Pancreas (tissue), 10 donors: Measurements from ENCODE around the gene PDE6B. TPM values are rescaled to one million over a fixed set of nuclear protein-coding genes. Genes with fewer than 3 reads are reported as not detected.

Experiments used
- ATAC-seq, 4 donors: fragments of 200-7000 bp; cut with Tn5 transposase; one replicate each; pipeline versions ENCODE4 v1.8.0 to v1.9.1; 2020; ENCODE audit warnings: mild to moderate bottlenecking in 4 of 4, moderate library complexity in 4 of 4
- DNase-seq, 6 donors: peaks; one replicate each; pipeline ENCODE4 v3.0.0-alpha.2; 2020
- FAIRE-seq: peaks from 2 replicates; lab custom pipeline; 2012; peaks lifted over from hg19 to GRCh38; lab: Jason Lieb, UNC
- H3K27ac ChIP-seq, 4 donors: fragments of 200-600 bp; sonication (generic); 1 replicate in 3 of 4; 2 replicates in 1 of 4; pipeline versions ENCODE4 v1.5.0 to v1.8.0; 2020
- H3K27me3 ChIP-seq, 4 donors: fragments of 200-600 bp; one replicate each; pipeline ENCODE4 v1.8.0; 2021
- H3K36me3 ChIP-seq, 3 donors: fragments of 200-600 bp; sonication (generic) in 1 of 3; one replicate each; pipeline versions ENCODE4 v1.5.0 to v1.8.0; 2020 to 2021
- H3K4me1 ChIP-seq, 3 donors: fragments of 200-600 bp; one replicate each; pipeline ENCODE4 v1.8.0; 2021
- H3K4me3 ChIP-seq, 4 donors: fragments of 200-600 bp; sonication (generic) in 2 of 4; one replicate each; pipeline versions ENCODE4 v1.5.0 to v1.8.0; 2020 to 2021
- H3K9me3 ChIP-seq, 4 donors: fragments of 200-600 bp; one replicate each; pipeline ENCODE4 v1.8.0; 2021
- WGBS, 2 donors: extraction: QIAGEN DNeasy Blood & Tissue Kit; methylation state at CpG; one replicate each; pipeline ENCODE4 v1.1.7; 2013; 5-methylcytosine and 5-hydroxymethylcytosine counted together
- intact Hi-C, 3 donors: fragments of 100-400 bp; cut with DNase I; formaldehyde crosslinking; loops; one replicate each; pipeline versions ENCODE4 v1.11.1 to v1.14.2; 2022
- polyA plus RNA-seq, 2 donors: library from polyadenylated mRNA; stranded (reverse); fragments of 200-250 nt; gene quantifications; one replicate each; pipeline ENCODE4 v1.2.3, GENCODE V29; 2013
- total RNA-seq, 6 donors: library from RNA; stranded (reverse); fragmentation: NEBNext Ultra II Directional in 4 of 6; extraction: Animal tissue kit (Norgen Biotek cat#: 25700) in 4 of 6; gene quantifications; one replicate each; pipeline versions ENCODE4 v1.2.1 to v1.2.4, GENCODE V29; 2021 to 2023
- TF ChIP-seq, protein P1 (sequence below), 4 donors: fragments of 200-600 bp; sonication (generic) in 3 of 4; IDR thresholded peaks; one replicate each; pipeline versions ENCODE4 v1.5.0 to v1.8.0; 2021; ENCODE audit warnings: antibody characterized with exemption in 4 of 4
- donor health status: healthy with polysubstance abuse.
- donor health status: DM: no; HTN: no; CAD: no; lungs with moderate emphysema.
- donor health status: DM: no; HTN: no; CAD: no.
- donor health status: control.
- donor health status: control.
- donor health status: Bipolar disorder and iron deficiency.
- donor health status: DM: yes; HTN: yes; CAD: no.
- donor health status: DM: no; HTN: no; CAD: no.
- donor health status: DM: no; HTN: no; CAD: no.
- donor health status: DM: yes; HTN: yes; CAD: no.

PDE6B gene
- total and polyA plus RNA-seq, 8 donors = 0.99 to 6.6 (median 2.9) TPM

DNA sequence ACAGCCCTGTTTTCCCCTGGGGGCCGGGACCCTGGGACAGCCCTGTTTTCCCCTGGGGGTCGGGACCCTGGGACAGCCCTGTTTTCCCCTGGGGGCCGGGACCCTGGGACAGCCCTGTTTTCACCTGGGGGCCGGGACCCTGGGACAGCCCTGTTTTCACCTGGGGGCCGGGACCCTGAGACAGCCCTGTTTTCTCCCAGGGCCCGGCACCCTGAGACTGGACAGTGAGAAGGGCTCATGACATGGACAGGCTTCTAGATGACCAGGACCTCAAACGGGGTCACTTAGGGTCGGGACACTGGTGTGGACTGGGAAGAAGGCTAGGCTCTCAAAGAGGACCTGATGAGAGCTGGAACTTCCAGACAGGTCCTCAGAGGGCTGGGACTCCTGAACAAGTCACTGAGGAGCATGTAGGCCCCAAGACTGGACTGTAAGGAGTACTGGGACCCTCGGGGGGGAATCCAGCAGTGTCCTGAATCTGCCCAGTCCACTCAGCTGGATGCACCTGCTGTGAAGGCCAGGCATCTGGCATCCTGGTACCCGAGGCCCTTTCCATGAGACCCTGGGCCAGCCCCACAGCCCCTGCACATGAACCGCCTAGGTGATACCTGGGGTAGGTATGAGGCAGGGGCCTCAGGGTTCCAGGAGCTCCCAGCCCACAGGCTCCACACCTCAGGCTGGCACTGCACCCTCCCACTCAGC lies 82.7 kb downstream of the PDE6B start:
- FAIRE-seq (no peak), DNase-seq (peak in 1 of 6 donors; percentile 52), ATAC-seq (no peak)
- TF ChIP-seq, protein P1, sequence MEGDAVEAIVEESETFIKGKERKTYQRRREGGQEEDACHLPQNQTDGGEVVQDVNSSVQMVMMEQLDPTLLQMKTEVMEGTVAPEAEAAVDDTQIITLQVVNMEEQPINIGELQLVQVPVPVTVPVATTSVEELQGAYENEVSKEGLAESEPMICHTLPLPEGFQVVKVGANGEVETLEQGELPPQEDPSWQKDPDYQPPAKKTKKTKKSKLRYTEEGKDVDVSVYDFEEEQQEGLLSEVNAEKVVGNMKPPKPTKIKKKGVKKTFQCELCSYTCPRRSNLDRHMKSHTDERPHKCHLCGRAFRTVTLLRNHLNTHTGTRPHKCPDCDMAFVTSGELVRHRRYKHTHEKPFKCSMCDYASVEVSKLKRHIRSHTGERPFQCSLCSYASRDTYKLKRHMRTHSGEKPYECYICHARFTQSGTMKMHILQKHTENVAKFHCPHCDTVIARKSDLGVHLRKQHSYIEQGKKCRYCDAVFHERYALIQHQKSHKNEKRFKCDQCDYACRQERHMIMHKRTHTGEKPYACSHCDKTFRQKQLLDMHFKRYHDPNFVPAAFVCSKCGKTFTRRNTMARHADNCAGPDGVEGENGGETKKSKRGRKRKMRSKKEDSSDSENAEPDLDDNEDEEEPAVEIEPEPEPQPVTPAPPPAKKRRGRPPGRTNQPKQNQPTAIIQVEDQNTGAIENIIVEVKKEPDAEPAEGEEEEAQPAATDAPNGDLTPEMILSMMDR (IDR thresholded peaks at IDR 0.05) = no peak
- Histone ChIP-seq H3K27ac (no peak overlapping the region), H3K9me3 (no peaks in the 10 kb centered on the region), H3K36me3 (no peaks in the 10 kb centered on the region), H3K27me3 (no peaks in the 10 kb centered on the region), H3K4me1 (peaks cover 0 to 6% (median 0%) of the 10 kb centered on the region in 3 donors), H3K4me3 (no peak overlapping the region)
- WGBS, 2 donors = 88 to 89% methylated on average over 11 of the region's 11 CpGs
- intact Hi-C loops = no loop called here

DNA sequence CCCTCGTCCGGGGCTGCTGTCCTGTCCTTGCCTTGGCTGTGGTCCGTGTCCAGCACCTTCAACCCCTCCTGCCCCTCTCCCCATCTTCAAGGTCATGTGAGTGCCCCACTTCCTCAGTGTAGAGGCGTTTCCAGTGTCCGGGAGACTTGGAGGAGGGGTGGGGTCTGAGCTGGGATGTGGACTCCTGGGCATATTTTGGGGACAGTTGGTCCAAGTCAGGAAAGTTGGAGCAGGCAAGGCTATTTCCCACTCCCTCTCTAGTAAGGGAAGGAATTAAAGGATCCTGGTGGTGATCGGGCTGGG lies 83.2 kb downstream of the PDE6B start:
- WGBS, 2 donors = 84 to 91% methylated on average over 6 of the region's 6 CpGs
- DNase-seq = no peak
- intact Hi-C loops = no loop called here
- FAIRE-seq = no peak
- peaks cover 0 to 6% (median 0%) of the 10 kb centered on the region in 3 donors for H3K4me1 ChIP-seq
- no peaks in the 10 kb centered on the region for H3K27me3 ChIP-seq
- TF ChIP-seq, protein P1 (IDR thresholded peaks at IDR 0.05) = no peak
- no peak overlapping the region for H3K27ac ChIP-seq
- no peak for ATAC-seq
- no peaks in the 10 kb centered on the region for H3K9me3 ChIP-seq
- H3K36me3 ChIP-seq = no peaks in the 10 kb centered on the region
- no peak overlapping the region for H3K4me3 ChIP-seq

DNA sequence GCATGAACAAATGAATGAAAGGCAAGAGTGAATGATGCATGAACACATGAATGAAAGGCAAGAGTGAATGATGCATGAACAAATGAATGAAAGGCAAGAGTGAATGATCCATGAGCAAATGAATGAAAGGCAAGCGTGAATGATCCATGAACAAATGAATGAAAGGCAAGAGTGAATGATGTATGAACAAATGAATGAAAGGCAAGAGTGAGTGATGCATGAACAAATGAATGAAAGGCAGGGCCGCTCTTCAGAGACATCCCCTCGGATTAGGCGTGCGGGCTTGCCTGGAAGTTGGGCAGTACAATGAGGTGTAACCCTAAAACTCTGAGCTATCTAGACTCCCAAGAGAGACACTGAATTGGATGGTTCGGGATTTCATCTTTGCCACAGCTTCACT lies 84.0 kb downstream of the PDE6B start:
- Histone ChIP-seq H3K9me3 (no peaks in the 10 kb centered on the region), H3K27ac (no peak overlapping the region), H3K27me3 (no peaks in the 10 kb centered on the region), H3K4me3 (no peak overlapping the region), H3K36me3 (no peaks in the 10 kb centered on the region), H3K4me1 (peaks cover 0 to 6% (median 0%) of the 10 kb centered on the region in 3 donors)
- WGBS, 2 donors = 96 to 98% methylated on average over 6 of the region's 6 CpGs
- TF ChIP-seq, protein P1 (IDR thresholded peaks at IDR 0.05) = no peak
- intact Hi-C loops = no loop called here
- no peak for FAIRE-seq
- no peak for DNase-seq
- no peak for ATAC-seq

DNA sequence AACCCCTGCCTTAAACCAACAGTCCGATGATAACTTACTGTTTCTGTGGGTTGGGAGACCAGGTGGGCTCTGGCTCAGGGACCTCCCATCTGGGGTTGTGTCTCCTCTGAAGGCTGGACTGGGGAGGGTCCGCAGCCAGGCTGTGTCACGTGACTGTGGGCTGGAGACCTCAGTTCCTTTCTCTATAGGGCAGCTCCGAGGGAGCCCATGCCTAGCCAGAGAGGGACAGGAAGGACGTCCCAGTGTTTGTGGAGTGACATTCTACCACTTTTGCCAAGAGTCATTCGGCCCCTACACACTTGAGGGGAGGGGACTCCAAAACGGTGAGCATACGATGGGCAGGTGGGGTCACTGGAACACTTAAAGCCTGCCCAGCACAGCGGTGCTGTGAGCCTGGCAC lies 84.7 kb downstream of the PDE6B start:
- no peaks in the 10 kb centered on the region for H3K36me3 ChIP-seq
- intact Hi-C loops = no loop called here
- ATAC-seq (no peak), DNase-seq (peak in 1 of 6 donors; percentile 33), FAIRE-seq (no peak)
- H3K27me3 ChIP-seq = no peaks in the 10 kb centered on the region
- no peaks in the 10 kb centered on the region for H3K9me3 ChIP-seq
- no peak overlapping the region for H3K27ac ChIP-seq
- peaks cover 0 to 6% (median 0%) of the 10 kb centered on the region in 3 donors for H3K4me1 ChIP-seq
- no peak overlapping the region for H3K4me3 ChIP-seq
- WGBS, 2 donors = 77 to 84% methylated on average over 9 of the region's 9 CpGs
- TF ChIP-seq, protein P1 (IDR thresholded peaks at IDR 0.05) = no peak

DNA sequence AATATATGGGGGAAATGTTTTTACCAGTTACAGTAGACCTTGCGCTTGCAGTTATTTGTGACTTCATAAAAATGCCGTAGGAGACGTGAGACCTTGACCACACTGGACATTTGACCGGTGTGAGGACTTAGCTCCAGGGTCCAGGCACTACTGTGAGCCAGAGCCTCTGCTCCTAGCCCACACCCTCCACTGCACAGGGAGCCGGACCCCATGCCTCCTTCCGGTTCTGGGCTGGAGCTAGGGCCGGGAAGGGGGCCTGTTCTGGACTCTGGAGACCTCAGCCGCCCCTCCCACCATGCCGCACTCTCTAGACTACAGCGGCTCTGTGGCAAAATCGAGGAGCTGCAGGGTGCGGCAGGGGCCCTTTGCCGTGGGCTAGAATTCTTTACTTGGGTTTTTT lies 85.5 kb downstream of the PDE6B start:
- H3K36me3 ChIP-seq = no peaks in the 10 kb centered on the region
- H3K27ac ChIP-seq = no peak overlapping the region
- peaks cover 0 to 6% (median 0%) of the 10 kb centered on the region in 3 donors for H3K4me1 ChIP-seq
- TF ChIP-seq, protein P1 (IDR thresholded peaks at IDR 0.05) = no peak
- DNase-seq = peak in 1 of 6 donors; percentile 36
- 94 to 95% methylated on average over 13 of the region's 13 CpGs for WGBS, 2 donors
- intact Hi-C loops = no loop called here
- FAIRE-seq = no peak
- ATAC-seq = no peak
- no peak overlapping the region for H3K4me3 ChIP-seq
- H3K27me3 ChIP-seq = no peaks in the 10 kb centered on the region
- H3K9me3 ChIP-seq = no peaks in the 10 kb centered on the region
